Muscle layer of duodenum (tissue), 2 donors: ENCODE data around the gene ADSS1.
A peak's percentile ranks its signal among the peaks of the same experiment; 100 is the strongest.
"Not testable (repeated sequence)": the region's sequence is repeated elsewhere in the genome, so short reads cannot be mapped to it uniquely, and the experiment has no call there.

Source experiments
- H3K27ac ChIP-seq: one replicate; pipeline ENCODE4 v1.7.0; 2013; ENCODE audit warnings: mild to moderate bottlenecking, low read length
- H3K27me3 ChIP-seq: one replicate; pipeline ENCODE4 v1.7.0; 2013; ENCODE audit warnings: low read depth, mild to moderate bottlenecking, control low read depth, low read length
- H3K36me3 ChIP-seq, 2 donors: one replicate each; pipeline ENCODE4 v1.7.0; 2013; ENCODE audit warnings: low read length in 2 of 2, control low read depth in 1 of 2, mild to moderate bottlenecking in 1 of 2; ENCODE audit not compliant: insufficient read depth in 2 of 2, control insufficient read depth in 1 of 2
- H3K4me1 ChIP-seq, 2 donors: one replicate each; pipeline ENCODE4 v1.7.0; 2013; ENCODE audit warnings: low read length in 2 of 2, mild to moderate bottlenecking in 2 of 2, control low read depth in 1 of 2, moderate library complexity in 1 of 2; ENCODE audit not compliant: insufficient read depth in 2 of 2, control insufficient read depth in 1 of 2
- H3K4me3 ChIP-seq, 2 donors: one replicate each; pipeline ENCODE4 v1.7.0; 2013; ENCODE audit warnings: low read length in 2 of 2, low read depth in 1 of 2, mild to moderate bottlenecking in 1 of 2
- H3K9me3 ChIP-seq, 2 donors: one replicate each; pipeline ENCODE4 v1.7.0; 2013; ENCODE audit warnings: low read length in 2 of 2, control low read depth in 1 of 2, mild to moderate bottlenecking in 1 of 2; ENCODE audit not compliant: control insufficient read depth in 1 of 2
- donor health status: healthy.

ADSS1 gene

GRCh38 chr14:104750753-104751057 lies 26.7 kb downstream of the ADSS1 start:
- H3K27ac ChIP-seq, H3K9me3 ChIP-seq, H3K36me3 ChIP-seq, H3K27me3 ChIP-seq, H3K4me3 ChIP-seq: not testable (repeated sequence)
- peaks cover 32 to 45% of the 10 kb centered on the region in 2 donors for H3K4me1 ChIP-seq

GRCh38 chr14:104751539-104752422 lies 27.8 kb downstream of the ADSS1 start:
- Histone ChIP-seq H3K4me3 (peak overlapping the region; percentile 56 to 98), H3K27me3 (no peaks in the 10 kb centered on the region), H3K36me3 (peaks cover 11 to 20% of the 10 kb centered on the region in 2 donors), H3K4me1 (peaks cover 28 to 36% of the 10 kb centered on the region in 2 donors), H3K27ac (no peak overlapping the region), H3K9me3 (no peaks in the 10 kb centered on the region)

- H3K4me1 ChIP-seq, result peaks cover 25 to 36% of the 10 kb centered on the region in 2 donors
- peak overlapping the region; percentile 56 to 98 for H3K4me3 ChIP-seq
- no peaks in the 10 kb centered on the region for H3K27me3 ChIP-seq
- H3K36me3 ChIP-seq, result peaks cover 16 to 26% of the 10 kb centered on the region in 2 donors
- H3K27ac ChIP-seq, result no peak overlapping the region
- H3K9me3 ChIP-seq, result no peaks in the 10 kb centered on the region
These were observed 28.4 kb downstream of the ADSS1 start for GRCh38 chr14:104752423-104752734.

GRCh38 chr14:104752735-104753527 lies 28.9 kb downstream of the ADSS1 start, which contains the start of gene SIVA1:
TSS of gene SIVA1 (plus strand) at chr14:104753147. CDS start at chr14:104753202, 55 bp downstream.
- Histone ChIP-seq H3K27me3 (no peaks in the 10 kb centered on the region), H3K4me3 (peak within 1 kb of the TSS; percentile 79 to 98), H3K9me3 (no peaks in the 10 kb centered on the region), H3K4me1 (peaks cover 25 to 36% of the 10 kb centered on the region in 2 donors), H3K27ac (peak within 1 kb of the TSS; percentile 69), H3K36me3 (peaks cover 22 to 31% of the 10 kb centered on the region in 2 donors)

- Histone ChIP-seq H3K36me3 (peaks cover 27 to 38% of the 10 kb centered on the region in 2 donors), H3K27me3 (no peaks in the 10 kb centered on the region), H3K4me1 (peaks cover 22 to 36% of the 10 kb centered on the region in 2 donors), H3K4me3 (peak overlapping the region; percentile 79 to 98), H3K9me3 (no peaks in the 10 kb centered on the region), H3K27ac (peak overlapping the region; percentile 23)
These were observed 29.6 kb downstream of the ADSS1 start for GRCh38 chr14:104753528-104754212.

- no peaks in the 10 kb centered on the region for H3K9me3 ChIP-seq
- peaks cover 16 to 30% of the 10 kb centered on the region in 2 donors for H3K4me1 ChIP-seq
- peaks cover 34 to 45% of the 10 kb centered on the region in 2 donors for H3K36me3 ChIP-seq
- H3K27me3 ChIP-seq, result no peaks in the 10 kb centered on the region
- H3K4me3 ChIP-seq, result peak overlapping the region; percentile 79 to 98
- H3K27ac ChIP-seq, result peak overlapping the region; percentile 23
These were observed 30.3 kb downstream of the ADSS1 start for GRCh38 chr14:104754213-104754851.

- H3K27me3 ChIP-seq, result no peaks in the 10 kb centered on the region
- H3K27ac ChIP-seq, result no peak overlapping the region
- H3K36me3 ChIP-seq, result peaks cover 40 to 57% of the 10 kb centered on the region in 2 donors
These were observed 31.6 kb downstream of the ADSS1 start for GRCh38 chr14:104755621-104756020.

GRCh38 chr14:104756477-104757237 lies 32.6 kb downstream of the ADSS1 start:
- Histone ChIP-seq H3K9me3 (no peaks in the 10 kb centered on the region), H3K27ac (no peak overlapping the region), H3K4me1 (peaks cover 13 to 25% of the 10 kb centered on the region in 2 donors), H3K4me3 (peak overlapping the region in 1 of 2 donors; percentile 16), H3K36me3 (peaks cover 50 to 60% of the 10 kb centered on the region in 2 donors), H3K27me3 (no peaks in the 10 kb centered on the region)

More at GRCh38 chr14:104755621-104756020, 31.6 kb downstream of the ADSS1 start:
- peak overlapping the region in 1 of 2 donors; percentile 16 for H3K4me3 ChIP-seq
- no peaks in the 10 kb centered on the region for H3K9me3 ChIP-seq
- peaks cover 13 to 25% of the 10 kb centered on the region in 2 donors for H3K4me1 ChIP-seq

- peaks cover 13 to 22% of the 10 kb centered on the region in 2 donors for H3K4me1 ChIP-seq
- peaks cover 50 to 60% of the 10 kb centered on the region in 2 donors for H3K36me3 ChIP-seq
- no peaks in the 10 kb centered on the region for H3K9me3 ChIP-seq
- no peaks in the 10 kb centered on the region for H3K27me3 ChIP-seq
- no peak overlapping the region for H3K4me3 ChIP-seq
- no peak overlapping the region for H3K27ac ChIP-seq
These were observed 33.2 kb downstream of the ADSS1 start for GRCh38 chr14:104757238-104757585.

- H3K36me3 ChIP-seq, result peaks cover 50 to 60% of the 10 kb centered on the region in 2 donors
These were observed 33.8 kb downstream of the ADSS1 start for GRCh38 chr14:104757681-104758392.

More at GRCh38 chr14:104757681-104758392, 33.8 kb downstream of the ADSS1 start:
- H3K4me1 ChIP-seq, result peaks cover 13 to 21% of the 10 kb centered on the region in 2 donors
- no peak overlapping the region for H3K4me3 ChIP-seq
- no peaks in the 10 kb centered on the region for H3K27me3 ChIP-seq
- H3K9me3 ChIP-seq, result no peaks in the 10 kb centered on the region
- no peak overlapping the region for H3K27ac ChIP-seq
